Muscle layer of colon (tissue), 2 donors: ENCODE data around the gene NFS1.
A peak's percentile ranks its signal among the peaks of the same experiment; 100 is the strongest.
"Not testable (repeated sequence)": the region's sequence is repeated elsewhere in the genome, so short reads cannot be mapped to it uniquely, and the experiment has no call there.

ENCODE experiments used
- H3K27ac ChIP-seq: one replicate; pipeline ENCODE4 v1.7.0; 2013; ENCODE audit warnings: low read depth, mild to moderate bottlenecking, low read length, moderate library complexity
- H3K27me3 ChIP-seq, 2 donors: one replicate each; pipeline ENCODE4 v1.7.0; 2013; ENCODE audit warnings: low read length in 2 of 2, mild to moderate bottlenecking in 2 of 2; ENCODE audit not compliant: insufficient read depth in 2 of 2, control insufficient read depth in 1 of 2
- H3K36me3 ChIP-seq: one replicate; pipeline ENCODE4 v1.7.0; 2013; ENCODE audit warnings: mild to moderate bottlenecking, low read length; ENCODE audit not compliant: insufficient read depth
- H3K4me1 ChIP-seq: one replicate; pipeline ENCODE4 v1.7.0; 2013; ENCODE audit warnings: mild to moderate bottlenecking, low read length; ENCODE audit not compliant: insufficient read depth
- H3K4me3 ChIP-seq, 2 donors: one replicate each; pipeline ENCODE4 v1.7.0; 2013; ENCODE audit warnings: low read length in 2 of 2, low read depth in 1 of 2, mild to moderate bottlenecking in 1 of 2, moderate library complexity in 1 of 2
- H3K9ac ChIP-seq: one replicate; pipeline ENCODE4 v1.7.0; 2013; ENCODE audit warnings: low read length
- H3K9me3 ChIP-seq: one replicate; pipeline ENCODE4 v1.7.0; 2013; ENCODE audit warnings: mild to moderate bottlenecking, low read length
- donor health status: abdominal sarcoma.
- donor health status: Adenocarcinoma of cecum.

Gene NFS1

DNA sequence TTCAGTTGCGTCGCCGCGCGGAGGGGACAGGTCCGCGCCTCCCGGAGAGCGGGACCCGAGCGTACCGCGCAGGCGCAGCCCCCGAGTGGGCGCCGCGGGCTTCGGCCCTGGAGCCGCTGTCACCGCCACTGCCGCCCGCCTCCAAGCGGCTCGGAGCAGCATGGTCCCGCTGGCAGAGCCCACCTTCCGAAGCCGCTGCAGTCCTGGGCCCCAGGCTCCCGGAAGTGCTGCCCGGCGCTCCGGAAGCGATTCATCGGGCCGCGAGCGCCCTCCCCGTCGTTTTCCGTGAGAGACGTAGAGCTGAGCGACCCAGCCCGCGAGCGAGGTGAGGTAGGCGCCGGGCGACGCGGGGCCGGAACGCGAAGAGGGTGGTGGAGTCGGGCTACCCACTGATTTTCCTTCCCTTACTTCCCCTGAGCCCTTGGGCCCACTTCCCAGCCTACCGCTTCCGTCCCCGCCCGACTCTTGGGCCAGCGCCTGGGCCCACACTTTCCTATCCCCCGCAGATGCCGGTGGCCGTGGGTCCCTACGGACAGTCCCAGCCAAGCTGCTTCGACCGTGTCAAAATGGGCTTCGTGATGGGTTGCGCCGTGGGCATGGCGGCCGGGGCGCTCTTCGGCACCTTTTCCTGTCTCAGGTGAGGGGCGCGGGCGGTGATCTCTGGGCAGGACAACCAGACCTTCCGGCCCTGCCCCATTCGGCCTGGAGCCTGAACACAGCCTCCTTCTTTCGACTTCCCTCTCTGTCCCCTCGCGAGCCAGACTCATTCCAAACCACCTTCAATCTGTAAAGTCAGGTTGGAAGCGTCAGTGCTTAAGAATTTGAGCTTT, at the start of gene NFS1, which contains the start of gene ROMO1:
NFS1 (minus strand) TSS at position 226 of the 830 bp plus-strand sequence; CDS start at position 162, 64 bp downstream.
ROMO1 (plus strand) TSS at position 279 of the 830 bp plus-strand sequence; CDS start at position 507, 228 bp downstream.
- peak within 1 kb of the TSS; percentile 71 to 95 for H3K4me3 ChIP-seq
- no peaks in the 10 kb centered on the region for H3K9me3 ChIP-seq
- H3K36me3 ChIP-seq, result peaks cover 38% of the 10 kb centered on the region
- H3K4me1 ChIP-seq, result peaks cover 18% of the 10 kb centered on the region
- H3K27me3 ChIP-seq, result no peaks in the 10 kb centered on the region
- peak within 1 kb of the TSS; percentile 96 for H3K27ac ChIP-seq
- peak within 1 kb of the TSS; percentile 66 for H3K9ac ChIP-seq

DNA sequence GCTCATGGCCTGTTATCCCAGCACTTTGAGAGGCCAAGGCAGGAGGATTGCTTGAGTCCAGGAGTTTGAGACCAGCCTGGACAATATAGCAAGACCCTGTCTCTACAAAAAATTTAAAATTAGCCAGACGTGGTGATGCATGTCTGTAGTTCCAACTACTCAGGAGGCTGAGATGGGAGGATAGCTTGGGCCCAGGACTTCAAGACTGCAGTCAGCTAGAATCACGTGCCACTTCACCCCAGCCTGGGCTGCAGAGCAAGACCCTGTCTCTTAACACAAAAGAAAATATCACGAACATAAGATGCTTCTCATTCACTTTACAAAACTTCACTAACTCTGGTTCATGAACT, 45.3 kb upstream of the NFS1 start:
- not testable (repeated sequence) for H3K27me3 ChIP-seq, H3K9ac ChIP-seq, H3K27ac ChIP-seq, H3K9me3 ChIP-seq, H3K36me3 ChIP-seq, H3K4me3 ChIP-seq
- H3K4me1 ChIP-seq, result peaks cover 20% of the 10 kb centered on the region

DNA sequence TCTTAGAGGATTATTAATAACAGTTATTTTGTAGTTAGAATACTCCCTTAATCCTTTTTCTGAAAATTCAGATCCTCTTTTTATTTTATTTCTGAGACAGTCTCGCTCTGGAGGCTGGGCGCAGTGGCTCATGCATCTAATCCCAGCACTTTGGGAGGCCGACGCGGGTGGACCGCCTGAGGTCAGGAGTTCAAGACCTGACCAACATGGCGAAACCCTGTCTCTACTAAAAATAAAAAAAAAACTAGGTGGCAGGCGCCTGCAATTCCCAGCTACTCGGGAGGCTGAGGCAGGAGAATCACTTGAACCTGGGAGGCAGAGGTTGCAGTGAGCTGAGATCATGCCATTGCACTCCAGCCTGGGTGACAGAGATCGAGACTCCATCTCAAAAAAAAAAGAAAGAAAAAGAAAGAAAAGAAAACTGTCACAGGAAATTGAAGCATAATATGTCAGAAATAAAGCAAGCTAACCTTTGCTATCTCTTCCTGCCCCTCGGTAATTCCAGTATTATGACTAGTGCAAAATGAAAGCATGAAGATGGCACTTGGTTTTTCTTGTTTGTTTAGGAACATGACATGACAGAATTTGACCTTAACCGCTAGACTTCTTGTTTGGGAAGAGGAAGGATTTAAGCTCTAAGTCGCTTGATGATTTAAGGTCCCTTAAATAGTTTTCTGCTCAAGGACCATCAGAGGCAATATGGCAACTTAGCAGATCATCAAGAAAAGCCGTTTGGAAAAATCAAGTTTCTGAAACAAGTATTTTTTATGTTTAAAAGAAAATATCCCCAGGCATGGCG, 44.7 kb upstream of the NFS1 start:
- H3K27me3 ChIP-seq, result no peaks in the 10 kb centered on the region
- H3K4me3 ChIP-seq, result no peak overlapping the region
- peak overlapping the region; percentile 96 for H3K9ac ChIP-seq
- H3K9me3 ChIP-seq, result no peaks in the 10 kb centered on the region
- H3K36me3 ChIP-seq, result peaks cover 13% of the 10 kb centered on the region
- peaks cover 25% of the 10 kb centered on the region for H3K4me1 ChIP-seq
- peak overlapping the region; percentile 85 for H3K27ac ChIP-seq

DNA sequence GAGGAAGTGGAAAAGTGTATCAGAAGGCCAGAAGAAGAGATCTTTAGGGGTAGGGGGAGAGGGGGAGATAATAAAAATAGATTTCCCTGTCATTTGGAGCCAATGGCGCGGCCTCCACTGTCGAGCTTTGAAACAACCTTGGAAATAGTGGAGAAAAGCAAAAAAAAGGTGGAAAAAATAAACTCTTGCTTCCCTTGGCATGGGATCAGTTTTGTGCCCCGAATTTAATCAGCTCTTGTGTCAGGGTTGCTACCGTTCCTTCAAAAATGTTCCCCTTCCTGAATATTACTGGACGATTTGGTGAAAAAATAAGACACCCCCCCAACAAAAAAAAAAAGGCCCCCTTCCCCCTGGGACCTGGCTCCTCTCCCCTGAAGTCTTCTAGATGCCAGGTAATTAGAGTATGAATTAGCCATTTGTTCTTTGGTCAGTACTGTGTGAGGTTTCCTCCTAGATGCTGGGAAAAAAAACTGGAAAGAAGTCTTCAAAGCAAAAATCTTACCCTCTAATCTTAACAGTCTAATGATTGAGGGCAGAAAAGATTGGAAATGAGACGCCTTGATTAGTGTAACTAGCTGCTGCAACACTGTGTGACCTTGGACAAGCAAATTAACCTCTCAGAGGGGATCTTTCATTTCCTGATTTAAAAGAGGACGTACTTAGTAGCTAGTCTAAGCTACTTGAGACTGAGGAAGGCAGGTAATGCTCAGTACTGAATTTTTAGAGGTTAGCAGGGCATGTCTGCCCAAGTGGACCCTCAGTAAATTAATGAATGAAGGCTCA, 43.8 kb upstream of the NFS1 start:
- Histone ChIP-seq H3K4me1 (peaks cover 35% of the 10 kb centered on the region), H3K4me3 (peak overlapping the region; percentile 28 to 91), H3K27me3 (no peaks in the 10 kb centered on the region), H3K9ac (peak overlapping the region; percentile 96), H3K36me3 (peaks cover 22% of the 10 kb centered on the region), H3K9me3 (no peaks in the 10 kb centered on the region), H3K27ac (peak overlapping the region; percentile 85)

DNA sequence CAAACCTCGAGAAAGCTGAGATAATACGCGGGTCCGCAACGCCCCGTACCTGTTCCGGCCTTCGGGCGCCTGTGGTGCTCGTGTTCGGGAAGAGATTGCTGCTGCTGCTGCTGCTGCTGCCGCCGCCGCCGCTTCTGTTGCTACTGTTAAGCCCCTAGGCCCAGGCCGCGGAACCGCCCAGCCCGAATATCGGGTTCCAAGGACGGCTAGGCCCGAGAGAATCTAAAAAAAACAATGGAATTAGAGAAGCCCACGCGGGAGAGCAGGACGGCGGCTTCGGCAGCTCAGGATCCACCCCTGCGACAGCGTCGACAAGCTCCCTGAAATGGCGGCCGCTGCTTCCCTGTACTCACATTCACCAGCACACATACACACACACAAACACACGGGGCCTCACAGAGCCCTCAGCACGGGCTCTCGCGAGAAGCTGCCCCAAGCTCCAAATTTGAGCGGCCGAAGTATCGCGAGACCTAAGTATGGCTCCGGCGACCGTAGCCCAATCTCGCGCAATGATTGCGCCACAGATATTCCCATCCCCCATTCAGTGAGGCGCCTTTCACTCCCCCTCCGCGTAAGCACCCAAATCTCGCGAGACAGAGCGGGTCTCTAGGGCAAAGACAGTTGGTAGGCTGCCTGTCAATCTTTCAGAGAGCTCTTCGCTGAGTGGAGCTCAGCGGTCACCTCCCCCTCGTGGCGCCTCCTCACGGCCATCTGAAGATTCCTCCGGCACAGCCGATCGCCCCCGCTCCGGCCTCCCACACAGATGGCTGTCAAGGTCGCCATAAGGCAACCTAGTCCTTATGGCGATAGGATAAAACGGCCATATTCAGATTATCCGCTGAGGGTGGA, 43.0 kb upstream of the NFS1 start, which contains the start of gene RBM39:
RBM39 (minus strand) TSS at position 369 of the 849 bp plus-strand sequence. CDS start 1,386 bp downstream, outside the sequence.
- H3K27ac ChIP-seq, result peak within 1 kb of the TSS; percentile 100
- H3K9me3 ChIP-seq, result no peaks in the 10 kb centered on the region
- peaks cover 24% of the 10 kb centered on the region for H3K36me3 ChIP-seq
- H3K27me3 ChIP-seq, result no peaks in the 10 kb centered on the region
- H3K4me3 ChIP-seq, result peak within 1 kb of the TSS; percentile 91 to 100
- H3K9ac ChIP-seq, result peak within 1 kb of the TSS; percentile 98
- peaks cover 36% of the 10 kb centered on the region for H3K4me1 ChIP-seq

DNA sequence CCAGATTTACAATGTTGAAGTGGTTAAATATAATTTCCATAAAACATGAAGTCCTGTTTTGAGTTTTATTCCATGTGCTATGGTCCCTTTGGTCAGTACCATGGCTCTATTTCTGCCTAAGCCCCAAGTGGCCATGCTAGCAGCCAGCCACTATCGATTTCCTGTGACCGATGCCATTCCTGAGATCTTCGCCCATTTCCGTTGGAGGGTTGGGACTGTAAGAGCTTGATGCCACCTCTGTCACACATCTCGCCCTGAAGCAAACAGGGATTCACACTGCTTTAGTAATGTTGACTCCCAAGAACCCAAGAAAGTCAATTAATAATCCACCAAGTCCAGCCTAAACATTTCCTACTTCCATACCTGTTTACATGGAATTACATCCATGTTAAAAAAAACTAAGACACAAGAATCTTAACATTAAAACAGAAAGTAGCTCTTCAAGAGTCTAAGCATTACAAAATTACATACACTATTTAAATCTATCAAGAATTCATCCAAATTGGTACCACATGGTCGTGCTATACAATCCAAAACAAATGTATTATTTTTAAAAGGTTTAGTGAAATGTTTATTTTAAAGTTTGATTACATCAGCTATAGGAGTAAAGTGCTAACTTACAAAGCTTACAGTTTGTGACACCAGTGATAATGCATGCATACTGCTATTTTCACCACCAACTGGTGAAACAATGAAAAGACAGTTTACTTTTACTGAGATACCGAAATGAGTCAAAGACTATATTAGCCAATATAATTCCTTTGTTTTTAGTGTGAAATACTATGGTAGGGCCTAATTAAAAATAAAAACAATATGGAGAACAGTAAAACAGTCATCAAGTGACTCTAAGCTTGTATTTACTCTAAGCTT, 40.4 kb upstream of the NFS1 start:
- H3K27ac ChIP-seq, result peak overlapping the region; percentile 34
- H3K9ac ChIP-seq, result no peak overlapping the region
- peak overlapping the region in 1 of 2 donors; percentile 24 for H3K4me3 ChIP-seq
- H3K27me3 ChIP-seq, result no peaks in the 10 kb centered on the region
- peaks cover 57% of the 10 kb centered on the region for H3K4me1 ChIP-seq
- peaks cover 46% of the 10 kb centered on the region for H3K36me3 ChIP-seq
- H3K9me3 ChIP-seq, result no peaks in the 10 kb centered on the region

DNA sequence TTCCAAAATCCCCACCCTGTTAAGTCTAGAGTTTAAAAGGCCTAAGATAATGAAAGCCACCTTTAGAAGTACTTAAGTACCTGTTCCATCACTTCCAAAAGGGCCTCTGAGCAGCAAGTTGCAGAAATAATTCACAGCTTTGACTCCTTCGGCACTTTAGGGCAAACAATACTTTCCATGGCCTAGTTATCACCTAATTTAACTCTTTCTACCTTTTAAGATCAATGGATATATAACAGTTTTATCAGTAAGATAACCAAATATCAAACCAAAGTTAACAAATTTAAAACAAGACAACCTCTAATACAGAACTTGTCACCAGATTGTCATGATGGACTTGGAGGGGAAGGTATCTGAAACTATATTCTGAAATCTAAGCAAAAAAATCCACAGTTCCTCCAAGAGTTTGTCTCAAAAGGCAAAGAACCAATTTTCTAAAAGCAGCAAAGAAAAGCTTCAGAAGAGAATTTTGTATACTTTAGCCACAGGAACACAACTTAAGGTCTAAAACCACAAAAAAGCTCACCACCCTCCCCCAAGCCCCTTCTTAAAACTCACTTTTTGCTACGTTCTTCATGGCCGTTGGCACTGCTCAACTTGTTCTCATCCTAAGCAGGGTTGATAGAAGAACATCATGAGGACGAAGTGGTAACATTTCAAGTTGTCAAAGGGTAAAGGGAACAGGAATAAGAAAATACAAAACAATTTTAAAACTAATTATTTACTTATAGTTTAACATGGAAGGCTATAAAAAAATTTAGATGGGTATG, 39.4 kb upstream of the NFS1 start:
- Histone ChIP-seq H3K4me3 (no peak overlapping the region), H3K27me3 (no peaks in the 10 kb centered on the region), H3K27ac (no peak overlapping the region), H3K4me1 (peaks cover 66% of the 10 kb centered on the region), H3K9ac (peak overlapping the region; percentile 13), H3K9me3 (no peaks in the 10 kb centered on the region), H3K36me3 (peaks cover 54% of the 10 kb centered on the region)

DNA sequence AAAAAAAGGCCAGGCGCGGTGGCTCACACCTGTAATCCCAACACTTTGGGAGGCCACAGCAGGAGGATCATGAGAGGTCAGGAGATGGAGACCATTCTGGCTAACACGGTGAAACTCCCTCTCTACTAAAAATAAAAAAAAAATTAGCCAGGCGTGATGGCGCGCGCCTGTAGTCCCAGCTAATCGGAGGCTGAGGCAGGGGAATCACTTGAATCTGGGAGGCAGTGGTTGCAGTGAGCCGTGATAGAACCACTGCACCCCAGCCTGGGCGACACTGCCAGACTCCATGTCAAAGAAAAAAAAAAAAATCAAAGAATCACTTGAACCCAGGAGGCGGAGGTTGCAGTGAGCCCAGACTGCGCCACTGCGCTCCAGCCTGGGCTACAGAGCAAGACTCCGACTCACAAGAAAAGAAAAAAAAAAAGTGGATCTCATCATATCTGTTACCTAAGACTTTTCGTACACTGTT, 38.7 kb upstream of the NFS1 start:
- no peaks in the 10 kb centered on the region for H3K27me3 ChIP-seq
- peaks cover 61% of the 10 kb centered on the region for H3K36me3 ChIP-seq
- H3K9me3 ChIP-seq, result no peaks in the 10 kb centered on the region
- no peak overlapping the region for H3K27ac ChIP-seq
- peaks cover 67% of the 10 kb centered on the region for H3K4me1 ChIP-seq
- H3K4me3 ChIP-seq, result no peak overlapping the region
- H3K9ac ChIP-seq, result peak overlapping the region; percentile 13

DNA sequence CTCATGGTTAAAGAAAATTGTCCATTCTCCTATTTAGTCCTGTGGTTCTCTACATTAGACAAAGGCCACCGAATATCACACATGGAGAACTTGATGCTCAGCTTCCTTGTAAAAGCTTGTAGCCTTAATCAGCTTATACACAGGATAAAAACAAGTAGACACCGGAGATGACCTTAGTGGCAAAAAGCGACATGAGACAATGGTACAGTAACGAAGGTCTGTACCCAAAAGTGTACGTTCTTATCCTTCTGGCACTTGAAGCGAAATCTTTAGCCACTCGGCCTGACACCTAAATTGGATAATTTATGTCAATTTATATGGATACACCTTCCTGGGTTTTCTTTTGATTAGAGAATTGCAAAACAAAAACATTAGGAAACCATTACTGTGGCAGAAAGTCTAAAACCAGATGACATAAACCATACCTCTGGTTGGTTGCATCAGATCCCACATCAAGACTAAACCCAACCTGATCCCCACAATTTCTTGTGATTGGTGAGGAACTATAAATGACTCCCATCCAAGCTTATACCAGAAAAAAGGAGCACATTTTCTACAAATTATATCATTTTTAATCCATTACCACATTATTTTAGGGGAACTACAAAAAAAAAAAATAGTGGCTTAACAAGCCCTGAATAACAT, 36.8 kb upstream of the NFS1 start:
- peaks cover 83% of the 10 kb centered on the region for H3K4me1 ChIP-seq
- H3K36me3 ChIP-seq, result peaks cover 81% of the 10 kb centered on the region

More for the DNA sequence above, 36.8 kb upstream of the NFS1 start:
- no peak overlapping the region for H3K27ac ChIP-seq
- H3K4me3 ChIP-seq, result no peak overlapping the region
- H3K27me3 ChIP-seq, result no peaks in the 10 kb centered on the region
- no peak overlapping the region for H3K9ac ChIP-seq
- H3K9me3 ChIP-seq, result no peaks in the 10 kb centered on the region
